ENCODE results near the gene ERMARD. TPM values are rescaled to one million over a fixed set of nuclear protein-coding genes. Genes with fewer than 3 reads are reported as not detected.

ERMARD gene
- total and polyA plus RNA-seq, 2 donors (not counting 3 experiments of a cell fraction or from before 2014, with no cell fraction given), result 23.8 to 36.4 TPM

- H2AFZ ChIP-seq (ENCODE audit: low read depth, low read length), result no peak overlapping the region
- no peak overlapping the region for H3K4me3 ChIP-seq (replicated peaks in 1 of 3; ENCODE audit: insufficient read depth in 1 of 3, low read depth in 1 of 3, low read length in 3 of 3)
- dilution Hi-C loops (cut with MboI; ENCODE audit: extremely low pct_ligation_motif_present, low sequenced_read_pairs) (no loop called here), intact Hi-C loops (cut with micrococcal nuclease) (no loop called here)
- H3K27me3 ChIP-seq (ENCODE audit: control insufficient read depth in 2 of 2, insufficient read depth in 2 of 2, low read length in 2 of 2), result peaks cover 0 to 16% of the 10 kb centered on the region in 2 experiments
- POLR2A ChIA-PET, result no interaction called here
- TF ChIP-seq POLR2AphosphoS5 (IDR thresholded peaks at IDR 0.05; ENCODE audit: insufficient read depth, low read depth, low read length) (no peak), POLR2A (IDR thresholded peaks at IDR 0.05; ENCODE audit: low read depth, low read length) (no peak), MAX (IDR thresholded peaks at IDR 0.05; ENCODE audit: insufficient read depth, insufficient read length) (no peak), JUN (IDR thresholded peaks at IDR 0.05; ENCODE audit: borderline replicate concordance, insufficient read depth, insufficient read length, low read depth) (no peak), GATA2 (IDR thresholded peaks at IDR 0.05; ENCODE audit: insufficient read depth, insufficient read length, low read depth, low read length) (no peak), FOS (IDR thresholded peaks at IDR 0.05; ENCODE audit: borderline replicate concordance, insufficient read depth, low read length) (no peak), MYC (IDR thresholded peaks at IDR 0.05; ENCODE audit: low read depth, low read length) (no peak), EZH2 (IDR thresholded peaks at IDR 0.05; ENCODE audit: borderline replicate concordance, low read depth, low read length, severe bottlenecking) (no peak), CTCF (IDR thresholded peaks at IDR 0.05; ENCODE audit: extremely low read depth in 1 of 2, insufficient read depth in 1 of 2, low read depth in 1 of 2, low read length in 2 of 2) (no peak)
- FAIRE-seq (no peak), DNase-seq (ENCODE audit: low read depth, low spot score) (no peak)
- no peaks in the 10 kb centered on the region for H3K9me1 ChIP-seq (replicated peaks; ENCODE audit: control insufficient read depth, extremely low read depth, insufficient read depth, low read length)
- CTCF ChIA-PET, result interaction anchor here (0.5 to 3.4 kb wide), 4 partner anchors 11 to 730 kb away, joined by 3 to 14 read pairs (median 3); no protein-coding TSS in a partner anchor
- H3K4me2 ChIP-seq (ENCODE audit: insufficient read depth, low read length), result no peak overlapping the region
- no peaks in the 10 kb centered on the region for H3K36me3 ChIP-seq (ENCODE audit: control insufficient read depth in 2 of 2, extremely low read depth in 1 of 2, insufficient read depth in 2 of 2, low read length in 2 of 2)
- H3K9ac ChIP-seq (replicated peaks; ENCODE audit: extremely low read depth, insufficient read depth, low read length), result no peak overlapping the region
- no peaks in the 10 kb centered on the region for H3K79me2 ChIP-seq (ENCODE audit: control insufficient read depth, insufficient read depth, low read length)
- no peaks in the 10 kb centered on the region for H3K4me1 ChIP-seq (ENCODE audit: control insufficient read depth, extremely low read depth, insufficient read depth, low read length)
- BruUV-seq (replicated peaks), result no TSS peak
- no peaks in the 10 kb centered on the region for H4K20me1 ChIP-seq (replicated peaks; ENCODE audit: control insufficient read depth, extremely low read depth, insufficient read depth, low read length)
- H3K9me3 ChIP-seq (replicated peaks; ENCODE audit: control insufficient read depth, insufficient read depth, low read length), result no peaks in the 10 kb centered on the region
- no peak overlapping the region for H3K27ac ChIP-seq (ENCODE audit: insufficient read depth, low read depth, low read length)
These were observed 49.4 kb downstream of the ERMARD start for GRCh38 chr6:169800668-169801395.

Measured in endothelial cell of umbilical vein (primary cell).